ENCODE data around the gene CELA2A. TPM values are rescaled to one million over a fixed set of nuclear protein-coding genes. Genes with fewer than 3 reads are reported as not detected.
"Not testable (repeated sequence)": the region's sequence is repeated elsewhere in the genome, so short reads cannot be mapped to it uniquely, and the experiment has no call there.

The CELA2A gene
- total RNA-seq, 4 donors from 2014 or later: not detected

- H3K4me3 ChIP-seq (ENCODE audit: low read depth, poor library complexity, severe bottlenecking): no peak overlapping the region
- intact Hi-C loops (cut with DNase I; ENCODE audit: low total_unique reads): no loop called here
- TF ChIP-seq POLR2A (IDR thresholded peaks at IDR 0.05) (no peak), CTCF (IDR thresholded peaks at IDR 0.05) (no peak)
- no peak for DNase-seq (ENCODE audit: low spot score in 2 of 2)
- WGBS, 2 donors: 93 to 95% methylated on average over 5 of the region's 5 CpGs
Observed at GRCh38 chr1:15477646-15478212, 21.2 kb downstream of the CELA2A start.

- intact Hi-C loops (cut with DNase I; ENCODE audit: low total_unique reads): no loop called here
Observed at GRCh38 chr1:15479654-15480347, 23.3 kb downstream of the CELA2A start.

GRCh38 chr1:15482455-15482854, 25.9 kb downstream of the CELA2A start:
- 83 to 84% methylated on average over 6 of the region's 6 CpGs for WGBS, 2 donors
- intact Hi-C loops (cut with DNase I; ENCODE audit: low total_unique reads); DNase-seq (ENCODE audit: low spot score in 2 of 2); H3K4me3 ChIP-seq (ENCODE audit: low read depth, poor library complexity, severe bottlenecking): not testable (repeated sequence)

More at GRCh38 chr1:15479654-15480347, 23.3 kb downstream of the CELA2A start:
- no peak overlapping the region for H3K4me3 ChIP-seq (ENCODE audit: low read depth, poor library complexity, severe bottlenecking)
- TF ChIP-seq POLR2A (IDR thresholded peaks at IDR 0.05) (no peak), CTCF (IDR thresholded peaks at IDR 0.05) (no peak)
- no peak for DNase-seq (ENCODE audit: low spot score in 2 of 2)
- 92 to 93% methylated on average over 11 of the region's 11 CpGs for WGBS, 2 donors

- WGBS, 2 donors: 67 to 79% methylated on average over 14 to 15 of the region's 16 CpGs
- H3K4me3 ChIP-seq (ENCODE audit: low read depth, poor library complexity, severe bottlenecking); DNase-seq (ENCODE audit: low spot score in 2 of 2); intact Hi-C loops (cut with DNase I; ENCODE audit: low total_unique reads): not testable (repeated sequence)
Observed at GRCh38 chr1:15482983-15483543, 26.5 kb downstream of the CELA2A start.

GRCh38 chr1:15483971-15484370, 27.4 kb downstream of the CELA2A start:
- no peak overlapping the region for H3K4me3 ChIP-seq (ENCODE audit: low read depth, poor library complexity, severe bottlenecking)
- WGBS, 2 donors: 88 to 89% methylated on average over 2 of the region's 2 CpGs
- no peak for TF ChIP-seq POLR2A (IDR thresholded peaks at IDR 0.05)
- TF ChIP-seq CTCF (IDR thresholded peaks at IDR 0.05): no peak
- no peak for DNase-seq (ENCODE audit: low spot score in 2 of 2)
- intact Hi-C loops (cut with DNase I; ENCODE audit: low total_unique reads): no loop called here

GRCh38 chr1:15484443-15484842, 27.9 kb downstream of the CELA2A start:
- H3K4me3 ChIP-seq (ENCODE audit: low read depth, poor library complexity, severe bottlenecking); DNase-seq (ENCODE audit: low spot score in 2 of 2); intact Hi-C loops (cut with DNase I; ENCODE audit: low total_unique reads): not testable (repeated sequence)
- WGBS, 2 donors: 94 to 96% methylated on average over 6 of the region's 6 CpGs

- H3K4me3 ChIP-seq (ENCODE audit: low read depth, poor library complexity, severe bottlenecking): no peak overlapping the region
- intact Hi-C loops (cut with DNase I; ENCODE audit: low total_unique reads): no loop called here
- 96 to 97% methylated on average over 6 of the region's 6 CpGs for whole genome bisulfite sequencing, 2 donors
- TF ChIP-seq CTCF (IDR thresholded peaks at IDR 0.05): no peak
- DNase-seq (ENCODE audit: low spot score in 2 of 2): no peak
Observed at GRCh38 chr1:15485636-15486035, 29.1 kb downstream of the CELA2A start.

GRCh38 chr1:15486844-15487610, 30.5 kb downstream of the CELA2A start:
- WGBS, 2 donors: 86 to 89% methylated on average over 17 of the region's 17 CpGs
- DNase-seq (ENCODE audit: low spot score in 2 of 2); intact Hi-C loops (cut with DNase I; ENCODE audit: low total_unique reads): not testable (repeated sequence)

More at GRCh38 chr1:15486844-15487610, 30.5 kb downstream of the CELA2A start:
- H3K4me3 ChIP-seq (ENCODE audit: low read depth, poor library complexity, severe bottlenecking): not testable (repeated sequence)

Measured in lower leg skin (tissue), 4 donors.